GM23248 (cell line): Measurements from ENCODE around the gene GSPT1.

Experiments used
- EZH2 ChIP-seq: fragments of 200-600 bp; sonication (generic); IDR thresholded peaks from 2 replicates; pipeline ENCODE4 v1.6.1; 2018; ENCODE audit warnings: antibody characterized with exemption, mild to moderate bottlenecking; ENCODE audit not compliant: insufficient read depth, poor library complexity, severe bottlenecking
- EZH2phosphoT487 ChIP-seq: fragments of 200-600 bp; sonication (generic); IDR thresholded peaks from 2 replicates; pipeline ENCODE4 v1.6.1; 2018; ENCODE audit warnings: antibody characterized with exemption, moderate library complexity, mild to moderate bottlenecking, low read depth; ENCODE audit not compliant: insufficient read depth

DNA sequence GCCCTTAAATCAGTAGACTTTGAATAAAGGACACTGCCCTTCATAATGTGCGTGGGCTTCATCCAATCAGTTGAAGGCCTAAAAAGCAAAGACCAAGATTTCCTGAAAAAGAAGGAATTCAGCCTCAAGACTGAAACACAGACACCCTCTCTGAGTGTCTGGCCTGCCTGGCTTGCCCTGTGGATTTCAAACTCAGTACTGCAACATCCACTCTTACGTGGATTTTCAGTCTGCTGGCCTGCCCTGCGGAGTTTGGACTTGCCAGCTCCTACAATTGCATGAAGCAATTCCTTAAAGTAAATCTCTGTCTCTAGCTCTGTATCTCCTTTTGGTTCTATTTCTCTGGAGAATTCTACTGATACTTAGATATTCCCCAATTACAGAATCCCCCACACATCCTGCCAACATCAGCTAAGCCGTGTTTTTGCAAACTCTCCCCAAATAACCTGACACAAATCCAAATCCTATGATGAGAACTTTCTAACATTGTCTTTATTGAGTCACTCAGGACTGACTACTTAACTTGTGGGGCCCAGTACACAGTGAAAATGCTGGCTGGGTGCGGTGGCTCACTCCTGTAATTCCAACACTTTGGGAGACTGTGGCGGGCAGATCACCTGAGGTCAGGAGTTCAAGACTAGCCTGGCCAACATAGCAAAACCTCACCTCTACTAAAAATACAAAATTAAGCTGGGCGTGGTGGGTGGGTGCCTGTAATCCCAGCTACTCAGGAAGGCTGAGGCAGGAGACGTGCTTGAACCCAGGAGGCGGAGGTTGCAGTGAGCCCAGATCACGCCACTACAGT lies 42.0 kb upstream of the GSPT1 start:
- no peak for TF ChIP-seq EZH2phosphoT487
- TF ChIP-seq EZH2, result no peak
